Prostate gland (tissue), 2 donors: ENCODE results near the gene SPATA2.

ENCODE experiments used
- POLR2A ChIP-seq: fragments of 450-650 bp; IDR thresholded peaks from one replicate; pipeline ENCODE4 v1.6.1; 2016; ENCODE audit warnings: antibody characterized with exemption, mild to moderate bottlenecking
- POLR2AphosphoS5 ChIP-seq: sonication (generic); formaldehyde crosslinking; IDR thresholded peaks from one replicate; pipeline ENCODE4 v1.6.1; 2017; ENCODE audit warnings: antibody characterized with exemption
- TF ChIP-seq, protein P1 (sequence below), 4 experiments: fragments of 200-600 bp in 2 of 4; fragments of 450-650 bp in 2 of 4; sonication (generic) in 2 of 4; IDR thresholded peaks; 1 replicate in 3 of 4; 2 replicates in 1 of 4; pipeline ENCODE4 v1.5.1; 2016 to 2019; ENCODE audit warnings: antibody characterized with exemption in 4 of 4, mild to moderate bottlenecking in 2 of 4, moderate library complexity in 2 of 4

DNA sequence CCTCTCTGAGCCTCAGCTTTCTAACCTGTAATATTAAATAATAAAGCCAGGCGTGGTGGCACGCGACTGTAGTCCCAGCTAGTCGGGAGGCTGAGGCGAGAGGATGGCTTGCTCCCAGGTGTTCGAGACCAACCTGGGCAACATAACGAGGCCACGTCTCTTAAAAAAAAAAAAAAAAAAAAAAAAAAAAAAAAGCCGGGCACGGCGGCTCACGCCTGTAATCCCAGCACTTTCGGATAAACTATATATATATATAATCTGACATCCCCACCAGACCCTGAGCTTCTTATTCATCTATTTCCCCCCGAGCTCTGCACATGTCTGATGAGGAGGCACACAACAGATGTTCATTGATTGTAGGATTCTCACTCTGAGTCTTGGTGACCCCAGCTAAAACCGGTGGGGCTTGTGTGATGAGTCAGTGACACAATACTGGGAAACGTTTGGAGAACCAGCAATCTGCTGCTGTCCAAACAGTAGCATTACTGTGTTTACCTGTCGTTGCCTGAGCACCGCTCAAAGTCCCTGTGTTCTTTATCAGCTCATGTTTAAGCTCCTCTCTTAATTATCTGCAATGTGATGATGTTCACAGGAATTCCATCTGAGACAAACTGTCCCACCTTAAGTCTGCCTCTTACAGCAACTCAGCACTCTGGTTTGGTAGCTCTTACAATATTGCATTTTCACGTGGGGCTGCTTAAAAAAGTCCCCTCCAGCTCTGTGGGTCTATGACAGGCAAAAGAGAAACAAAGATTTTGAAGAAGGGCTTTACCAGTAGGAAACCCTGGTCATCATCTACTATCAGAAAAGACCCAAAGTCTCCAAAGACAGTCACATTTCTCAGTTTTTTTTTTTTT lies 1.0 kb upstream of the SPATA2 start:
- TF ChIP-seq POLR2A (no peak), POLR2AphosphoS5 (peak; percentile 11)
- TF ChIP-seq, protein P1, sequence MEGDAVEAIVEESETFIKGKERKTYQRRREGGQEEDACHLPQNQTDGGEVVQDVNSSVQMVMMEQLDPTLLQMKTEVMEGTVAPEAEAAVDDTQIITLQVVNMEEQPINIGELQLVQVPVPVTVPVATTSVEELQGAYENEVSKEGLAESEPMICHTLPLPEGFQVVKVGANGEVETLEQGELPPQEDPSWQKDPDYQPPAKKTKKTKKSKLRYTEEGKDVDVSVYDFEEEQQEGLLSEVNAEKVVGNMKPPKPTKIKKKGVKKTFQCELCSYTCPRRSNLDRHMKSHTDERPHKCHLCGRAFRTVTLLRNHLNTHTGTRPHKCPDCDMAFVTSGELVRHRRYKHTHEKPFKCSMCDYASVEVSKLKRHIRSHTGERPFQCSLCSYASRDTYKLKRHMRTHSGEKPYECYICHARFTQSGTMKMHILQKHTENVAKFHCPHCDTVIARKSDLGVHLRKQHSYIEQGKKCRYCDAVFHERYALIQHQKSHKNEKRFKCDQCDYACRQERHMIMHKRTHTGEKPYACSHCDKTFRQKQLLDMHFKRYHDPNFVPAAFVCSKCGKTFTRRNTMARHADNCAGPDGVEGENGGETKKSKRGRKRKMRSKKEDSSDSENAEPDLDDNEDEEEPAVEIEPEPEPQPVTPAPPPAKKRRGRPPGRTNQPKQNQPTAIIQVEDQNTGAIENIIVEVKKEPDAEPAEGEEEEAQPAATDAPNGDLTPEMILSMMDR (IDR thresholded peaks at IDR 0.05) = no peak
